GM12891 (cell line): Measurements from ENCODE around the gene FBXW12.

Source experiments
- DNase-seq: peaks from one replicate; pipeline ENCODE4 v3.0.0; 2011; ENCODE audit warnings: low spot score; ENCODE audit not compliant: insufficient read length
- FAIRE-seq: peaks from 2 replicates; lab custom pipeline; 2011; peaks lifted over from hg19 to GRCh38; lab: Jason Lieb, UNC
- PAX5 ChIP-seq: IDR thresholded peaks from 2 replicates; pipeline ENCODE4 v1.6.1; 2011; ENCODE audit warnings: low read length, moderate library complexity, mild to moderate bottlenecking; ENCODE audit not compliant: insufficient read depth, severe bottlenecking
- POLR2A ChIP-seq: IDR thresholded peaks from 2 replicates; pipeline ENCODE4 v1.6.1; 2011; ENCODE audit warnings: low read depth, low read length, control low read depth
- POLR2AphosphoS5 ChIP-seq: IDR thresholded peaks from 2 replicates; pipeline ENCODE4 v1.6.1; 2011; ENCODE audit warnings: low read depth, low read length, control low read depth
- POU2F2 ChIP-seq: IDR thresholded peaks from 2 replicates; pipeline ENCODE4 v1.6.1; 2011; ENCODE audit warnings: low read depth, mild to moderate bottlenecking, control low read depth, low read length, moderate library complexity
- SPI1 ChIP-seq: IDR thresholded peaks from 2 replicates; pipeline ENCODE4 v1.6.1; 2011; ENCODE audit warnings: low read depth, low read length, control low read depth
- TAF1 ChIP-seq: IDR thresholded peaks from 2 replicates; pipeline ENCODE4 v1.6.1; 2011; ENCODE audit warnings: low read depth, low read length, control low read depth

Gene FBXW12

GRCh38 chr3:48414376-48415250, 42.6 kb downstream of the FBXW12 start:
- DNase-seq (no peak), FAIRE-seq (no peak)
- no peak for TF ChIP-seq TAF1

GRCh38 chr3:48415251-48415953, 43.4 kb downstream of the FBXW12 start:
- no peak for TF ChIP-seq POLR2AphosphoS5
- TF ChIP-seq POLR2A, result no peak
- DNase-seq, result no peak
- FAIRE-seq, result no peak

GRCh38 chr3:48416091-48416505, 44.1 kb downstream of the FBXW12 start:
- FAIRE-seq (no peak), DNase-seq (no peak)
- TF ChIP-seq POLR2AphosphoS5 (no peak), SPI1 (no peak), PAX5 (no peak), TAF1 (no peak), POU2F2 (no peak), POLR2A (no peak)

- FAIRE-seq, result no peak
- TF ChIP-seq TAF1 (no peak), SPI1 (no peak), POLR2AphosphoS5 (no peak), POU2F2 (no peak), POLR2A (no peak), PAX5 (no peak)
- no peak for DNase-seq
These were observed 44.5 kb downstream of the FBXW12 start for GRCh38 chr3:48416546-48416945.

- no peak for DNase-seq
- TF ChIP-seq TAF1 (no peak), POU2F2 (no peak), PAX5 (no peak), SPI1 (no peak), POLR2A (no peak), POLR2AphosphoS5 (no peak)
- FAIRE-seq, result no peak
These were observed 45.6 kb downstream of the FBXW12 start for GRCh38 chr3:48417529-48418108.

- DNase-seq (no peak), FAIRE-seq (no peak)
- no peak for TF ChIP-seq PAX5
- no peak for TF ChIP-seq POLR2AphosphoS5
- TF ChIP-seq POU2F2, result no peak
- TF ChIP-seq TAF1, result no peak
- TF ChIP-seq POLR2A, result no peak
- no peak for TF ChIP-seq SPI1
These were observed 46.1 kb downstream of the FBXW12 start for GRCh38 chr3:48418140-48418539.

GRCh38 chr3:48418651-48419050, 46.6 kb downstream of the FBXW12 start:
- TF ChIP-seq POLR2AphosphoS5 (no peak), POU2F2 (no peak), PAX5 (no peak), POLR2A (no peak), SPI1 (no peak), TAF1 (no peak)
- DNase-seq, result no peak
- no peak for FAIRE-seq

- TF ChIP-seq PAX5 (no peak), TAF1 (no peak), POLR2AphosphoS5 (no peak), SPI1 (no peak), POLR2A (no peak), POU2F2 (no peak)
- no peak for FAIRE-seq
These were observed 47.1 kb downstream of the FBXW12 start for GRCh38 chr3:48419149-48419548.

GRCh38 chr3:48419597-48419996, 47.6 kb downstream of the FBXW12 start:
- no peak for TF ChIP-seq POU2F2
- no peak for TF ChIP-seq TAF1
- no peak for TF ChIP-seq SPI1
- no peak for TF ChIP-seq PAX5
- no peak for TF ChIP-seq POLR2A
- TF ChIP-seq POLR2AphosphoS5, result no peak
- no peak for DNase-seq
- no peak for FAIRE-seq

More at GRCh38 chr3:48419149-48419548, 47.1 kb downstream of the FBXW12 start:
- no peak for DNase-seq

- FAIRE-seq (no peak), DNase-seq (no peak)
- TF ChIP-seq TAF1 (no peak), POLR2A (no peak), POLR2AphosphoS5 (no peak), SPI1 (no peak), PAX5 (no peak), POU2F2 (no peak)
These were observed 48.5 kb downstream of the FBXW12 start for GRCh38 chr3:48420561-48420960.
